ENCODE results near the gene IRAK2.
"Not testable (repeated sequence)": the region's sequence is repeated elsewhere in the genome, so short reads cannot be mapped to it uniquely, and the experiment has no call there.

Gene IRAK2

GRCh38 chr3:10259798-10260197 is 95.1 kb downstream of the IRAK2 start:
- DNase-seq: no peak

GRCh38 chr3:10260211-10260701 is 95.5 kb downstream of the IRAK2 start:
- DNase-seq: no peak

GRCh38 chr3:10262027-10262426 is 97.3 kb downstream of the IRAK2 start:
- no peak for DNase-seq

- no peak for DNase-seq
Observed at GRCh38 chr3:10263646-10264363, 99.1 kb downstream of the IRAK2 start.

- DNase-seq: no peak
Observed at GRCh38 chr3:10265833-10266232, 101.1 kb downstream of the IRAK2 start.

- DNase-seq: not testable (repeated sequence)
Observed at GRCh38 chr3:10266936-10267335, 102.2 kb downstream of the IRAK2 start.

GRCh38 chr3:10268116-10268515 is 103.4 kb downstream of the IRAK2 start:
- no peak for DNase-seq

GRCh38 chr3:10268930-10269329 is 104.2 kb downstream of the IRAK2 start:
- no peak for DNase-seq

- DNase-seq: no peak
Observed at GRCh38 chr3:10269443-10269842, 104.7 kb downstream of the IRAK2 start.

- DNase-seq: not testable (repeated sequence)
Observed at GRCh38 chr3:10272476-10272875, 107.8 kb downstream of the IRAK2 start.

- no peak for DNase-seq
Observed at GRCh38 chr3:10272977-10273376, 108.3 kb downstream of the IRAK2 start.

GRCh38 chr3:10273702-10274305 is 109.1 kb downstream of the IRAK2 start:
- DNase-seq: no peak

GRCh38 chr3:10274601-10275000 is 109.9 kb downstream of the IRAK2 start:
- DNase-seq: no peak

GRCh38 chr3:10277115-10277625 is 112.5 kb downstream of the IRAK2 start:
- DNase-seq: no peak

- no peak for DNase-seq
Observed at GRCh38 chr3:10278501-10278900, 113.8 kb downstream of the IRAK2 start.

GRCh38 chr3:10279384-10280176 is 114.9 kb downstream of the IRAK2 start:
- no peak for DNase-seq

GRCh38 chr3:10280177-10280529 is 115.4 kb downstream of the IRAK2 start:
- no peak for DNase-seq

- no peak for DNase-seq
Observed at GRCh38 chr3:10280571-10280970, 115.9 kb downstream of the IRAK2 start.

GRCh38 chr3:10281951-10282350 is 117.2 kb downstream of the IRAK2 start:
- no peak for DNase-seq

- no peak for DNase-seq
Observed at GRCh38 chr3:10283638-10284037, 118.9 kb downstream of the IRAK2 start.

GRCh38 chr3:10284496-10284895 is 119.8 kb downstream of the IRAK2 start:
- DNase-seq: no peak

GRCh38 chr3:10285272-10286132 is 120.8 kb downstream of the IRAK2 start:
- no peak for DNase-seq

GRCh38 chr3:10286133-10286524 is 121.4 kb downstream of the IRAK2 start:
- no peak for DNase-seq

Data from right forelimb (tissue), 1 donor.